ENCODE data around the gene CLECL1. TPM values are rescaled to one million over a fixed set of nuclear protein-coding genes. Genes with fewer than 3 reads are reported as not detected.
"Not testable (repeated sequence)": the region's sequence is repeated elsewhere in the genome, so short reads cannot be mapped to it uniquely, and the experiment has no call there.

Gene CLECL1
- total RNA-seq, 2 experiments from 2014 or later, result 73.3 to 114 TPM

GRCh38 chr12:9695150-9695549 is 37.7 kb downstream of the CLECL1 start:
- intact Hi-C loops (cut with micrococcal nuclease; ENCODE audit: unreplicated experiment); H3K4me2 ChIP-seq (ENCODE audit: low read length); H2AFZ ChIP-seq (ENCODE audit: low read length); DNase-seq (ENCODE audit: low spot score); H3K4me1 ChIP-seq (ENCODE audit: insufficient read depth, low read length, poor library complexity, severe bottlenecking); CTCF ChIA-PET (ENCODE audit: unreplicated experiment); BruUV-seq (replicated peaks); H3K4me3 ChIP-seq (ENCODE audit: low read depth, low read length, poor library complexity, severe bottlenecking); H3K79me2 ChIP-seq (ENCODE audit: insufficient read depth, low read depth, low read length); H4K20me1 ChIP-seq (ENCODE audit: insufficient read depth, low read length); H3K9me2 ChIP-seq (ENCODE audit: insufficient read depth, low read length); H3K9me3 ChIP-seq (ENCODE audit: low read length); POLR2A ChIA-PET; H3K27ac ChIP-seq (ENCODE audit: low read depth, low read length, poor library complexity, severe bottlenecking): not testable (repeated sequence)
- peaks cover 85% of the 10 kb centered on the region for H3K36me3 ChIP-seq (ENCODE audit: insufficient read depth, low read length)
- TF ChIP-seq, protein P1, sequence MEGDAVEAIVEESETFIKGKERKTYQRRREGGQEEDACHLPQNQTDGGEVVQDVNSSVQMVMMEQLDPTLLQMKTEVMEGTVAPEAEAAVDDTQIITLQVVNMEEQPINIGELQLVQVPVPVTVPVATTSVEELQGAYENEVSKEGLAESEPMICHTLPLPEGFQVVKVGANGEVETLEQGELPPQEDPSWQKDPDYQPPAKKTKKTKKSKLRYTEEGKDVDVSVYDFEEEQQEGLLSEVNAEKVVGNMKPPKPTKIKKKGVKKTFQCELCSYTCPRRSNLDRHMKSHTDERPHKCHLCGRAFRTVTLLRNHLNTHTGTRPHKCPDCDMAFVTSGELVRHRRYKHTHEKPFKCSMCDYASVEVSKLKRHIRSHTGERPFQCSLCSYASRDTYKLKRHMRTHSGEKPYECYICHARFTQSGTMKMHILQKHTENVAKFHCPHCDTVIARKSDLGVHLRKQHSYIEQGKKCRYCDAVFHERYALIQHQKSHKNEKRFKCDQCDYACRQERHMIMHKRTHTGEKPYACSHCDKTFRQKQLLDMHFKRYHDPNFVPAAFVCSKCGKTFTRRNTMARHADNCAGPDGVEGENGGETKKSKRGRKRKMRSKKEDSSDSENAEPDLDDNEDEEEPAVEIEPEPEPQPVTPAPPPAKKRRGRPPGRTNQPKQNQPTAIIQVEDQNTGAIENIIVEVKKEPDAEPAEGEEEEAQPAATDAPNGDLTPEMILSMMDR (conservative IDR thresholded peaks at IDR 0.05; ENCODE audit: low read length), result peak; percentile 51

- H3K4me3 ChIP-seq (ENCODE audit: low read depth, low read length, poor library complexity, severe bottlenecking), result no peak overlapping the region
- peaks cover 8% of the 10 kb centered on the region for H3K4me1 ChIP-seq (ENCODE audit: insufficient read depth, low read length, poor library complexity, severe bottlenecking)
- intact Hi-C loops (cut with micrococcal nuclease; ENCODE audit: unreplicated experiment), result no loop called here
- H2AFZ ChIP-seq (ENCODE audit: low read length), result no peak overlapping the region
- no peak for TF ChIP-seq EZH2phosphoT487 (IDR thresholded peaks at IDR 0.05; ENCODE audit: borderline replicate concordance, low read depth, low read length)
- TF ChIP-seq, protein P1 (conservative IDR thresholded peaks at IDR 0.05; ENCODE audit: low read length), result no peak
- H3K79me2 ChIP-seq (ENCODE audit: insufficient read depth, low read depth, low read length), result no peaks in the 10 kb centered on the region; the same call in 1 of the 2 replicates
- no peak for DNase-seq (ENCODE audit: low spot score)
- BruUV-seq (replicated peaks), result no TSS peak
- H3K4me2 ChIP-seq (ENCODE audit: low read length), result no peak overlapping the region
- H4K20me1 ChIP-seq (ENCODE audit: insufficient read depth, low read length), result no peaks in the 10 kb centered on the region
- H3K36me3 ChIP-seq (ENCODE audit: insufficient read depth, low read length), result peaks cover 95% of the 10 kb centered on the region
- H3K27ac ChIP-seq (ENCODE audit: low read depth, low read length, poor library complexity, severe bottlenecking), result no peak overlapping the region
- POLR2A ChIA-PET, result interaction anchor here (1.0 to 1.4 kb wide), 2 partner anchors 10 to 16 kb away, joined by 4 to 5 read pairs; no protein-coding TSS in a partner anchor
- H3K9me2 ChIP-seq (ENCODE audit: insufficient read depth, low read length), result no peaks in the 10 kb centered on the region
- H3K9me3 ChIP-seq (ENCODE audit: low read length), result peaks cover 16% of the 10 kb centered on the region; the same call in 1 of the 2 replicates
- CTCF ChIA-PET (ENCODE audit: unreplicated experiment), result no interaction called here
These were observed 38.7 kb downstream of the CLECL1 start for GRCh38 chr12:9694241-9694640.

DNA sequence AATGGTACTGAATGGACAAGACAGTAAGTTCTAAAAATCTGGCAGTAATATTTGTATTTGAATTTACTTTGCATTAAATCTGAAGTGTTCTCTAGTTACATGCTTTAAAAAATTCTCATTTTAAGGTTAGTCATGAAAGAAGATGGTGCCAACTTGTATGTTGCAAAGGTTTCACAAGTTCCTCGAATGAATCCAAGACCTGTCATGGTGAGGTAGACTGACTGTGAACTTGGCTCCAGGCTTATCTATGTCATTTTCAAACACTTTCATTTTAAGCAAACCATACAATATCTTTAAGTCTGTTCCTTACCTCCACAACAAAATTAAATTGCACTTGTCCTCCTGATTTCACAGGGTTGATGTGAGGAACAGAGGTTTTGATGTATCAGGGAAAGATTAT is 40.0 kb downstream of the CLECL1 start:
- POLR2A ChIA-PET, result no interaction called here
- Histone ChIP-seq H3K79me2 (ENCODE audit: insufficient read depth, low read depth, low read length) (no peaks in the 10 kb centered on the region; the same call in 1 of the 2 replicates), H3K9me3 (ENCODE audit: low read length) (peaks cover 26% of the 10 kb centered on the region; the same call in 1 of the 2 replicates), H3K9me2 (ENCODE audit: insufficient read depth, low read length) (no peaks in the 10 kb centered on the region), H3K4me1 (ENCODE audit: insufficient read depth, low read length, poor library complexity, severe bottlenecking) (peaks cover 8% of the 10 kb centered on the region), H3K36me3 (ENCODE audit: insufficient read depth, low read length) (peaks cover 98% of the 10 kb centered on the region), H4K20me1 (ENCODE audit: insufficient read depth, low read length) (no peaks in the 10 kb centered on the region), H3K4me3 (ENCODE audit: low read depth, low read length, poor library complexity, severe bottlenecking) (no peak overlapping the region), H3K27ac (ENCODE audit: low read depth, low read length, poor library complexity, severe bottlenecking) (no peak overlapping the region), H2AFZ (ENCODE audit: low read length) (no peak overlapping the region), H3K4me2 (ENCODE audit: low read length) (no peak overlapping the region)
- TF ChIP-seq, protein P1 (conservative IDR thresholded peaks at IDR 0.05; ENCODE audit: low read length), result no peak
- TF ChIP-seq EZH2phosphoT487 (IDR thresholded peaks at IDR 0.05; ENCODE audit: borderline replicate concordance, low read depth, low read length), result no peak
- intact Hi-C loops (cut with micrococcal nuclease; ENCODE audit: unreplicated experiment), result no loop called here
- CTCF ChIA-PET (ENCODE audit: unreplicated experiment), result no interaction called here
- no peak for DNase-seq (ENCODE audit: low spot score)
- BruUV-seq (replicated peaks), result no TSS peak
